AG04450 (cell line): ENCODE results near the gene POLR1E. TPM values are rescaled to one million over a fixed set of nuclear protein-coding genes. Genes with fewer than 3 reads are reported as not detected.

Experiments used
- CTCF ChIA-PET: fragments of 300-600, 350-600 bp; formaldehyde crosslinking; extraction: SDS; loops from one replicate; lab custom pipeline; 2022; ENCODE audit warnings: antibody characterized with exemption, inconsistent platforms; lab: Charles Lee
- POLR2A ChIA-PET: fragments of 350-600 bp; formaldehyde crosslinking; extraction: SDS; loops from one replicate; lab custom pipeline; 2021; ENCODE audit warnings: antibody characterized with exemption, inconsistent platforms; lab: Yijun Ruan, JAX
- DNase-seq: peaks from one replicate; pipeline ENCODE4 v3.0.0-alpha.2; 2011; ENCODE audit warnings: low read depth, low spot score
- H3K27ac ChIP-seq: one replicate; pipeline ENCODE4 v1.5.1; 2012; ENCODE audit warnings: low read depth, low read length, control low read depth
- H3K27me3 ChIP-seq: one replicate; pipeline ENCODE4 v1.6.0; 2012; ENCODE audit warnings: low read length; ENCODE audit not compliant: control insufficient read depth, insufficient read depth
- H3K4me3 ChIP-seq: 2 replicates; pipeline ENCODE4 v1.5.1; 2011; ENCODE audit warnings: mild to moderate bottlenecking, low read depth, low read length, control low read depth
- H3K9me3 ChIP-seq: 2 replicates; pipeline ENCODE4 v1.5.1; 2012; ENCODE audit warnings: low read length; ENCODE audit not compliant: control insufficient read depth, insufficient read depth
- CTCF ChIP-seq: IDR thresholded peaks from 2 replicates; pipeline ENCODE4 v1.5.1; 2011; ENCODE audit warnings: low read depth, low read length, control low read depth, inconsistent platforms
- polyA plus RNA-seq: library from polyadenylated mRNA; depleted of rRNA; stranded (reverse); fragments of >200 nt; gene quantifications from 2 replicates; pipeline ENCODE4 v1.2.3, GENCODE V29; 2011; rRNA removed

POLR1E gene
- polyA plus RNA-seq, 1 experiment: 44.5 TPM

DNA sequence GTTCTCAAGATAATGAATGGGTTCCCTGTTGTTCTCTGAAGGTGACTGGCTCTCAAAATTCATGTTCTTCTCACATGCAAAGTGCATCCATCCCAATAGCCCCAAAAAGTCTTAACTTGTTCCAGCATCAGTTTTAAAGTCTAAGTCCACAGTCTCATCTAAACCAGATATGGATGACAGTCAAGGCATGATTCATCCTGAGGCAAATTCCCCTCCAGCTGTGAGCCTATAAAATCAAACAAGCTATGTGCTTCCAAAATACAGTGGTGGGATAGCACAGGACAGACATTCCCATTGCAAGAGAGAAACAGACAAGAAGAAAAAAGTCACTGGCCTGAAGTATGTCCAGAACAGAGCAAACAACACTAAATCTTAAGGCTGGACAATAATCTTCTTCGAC is 65.0 kb downstream of the POLR1E start:
- DNase-seq: peak; percentile 32
- Histone ChIP-seq H3K27ac (no peak overlapping the region), H3K27me3 (no peaks in the 10 kb centered on the region), H3K9me3 (no peaks in the 10 kb centered on the region), H3K4me3 (no peak overlapping the region)
- POLR2A ChIA-PET: no interaction called here
- CTCF ChIA-PET: no interaction called here
- TF ChIP-seq CTCF: no peak

DNA sequence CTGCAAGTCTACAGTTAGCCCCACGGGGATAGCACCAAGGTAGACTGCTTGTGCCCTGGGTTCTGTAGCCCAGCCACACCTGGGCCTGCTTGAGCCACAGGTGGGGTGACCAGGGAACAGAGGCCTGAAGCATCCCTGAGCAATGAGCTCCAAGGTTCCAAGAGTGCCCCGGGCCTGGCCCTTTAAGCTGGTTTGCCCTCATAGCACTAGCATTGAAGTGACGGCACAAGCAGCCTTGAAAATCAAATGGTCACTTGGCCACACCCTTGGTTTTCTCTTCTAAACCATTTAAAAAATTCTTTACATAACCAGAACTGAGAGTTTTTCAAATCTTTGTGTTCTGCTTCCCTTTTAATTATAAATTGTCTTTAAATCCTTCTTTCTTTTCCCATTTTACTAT is 65.7 kb downstream of the POLR1E start:
- DNase-seq: no peak
- ChIA-PET POLR2A (no interaction called here), CTCF (no interaction called here)
- Histone ChIP-seq H3K27me3 (no peaks in the 10 kb centered on the region), H3K27ac (no peak overlapping the region), H3K4me3 (no peak overlapping the region), H3K9me3 (no peaks in the 10 kb centered on the region)
- TF ChIP-seq CTCF: no peak

DNA sequence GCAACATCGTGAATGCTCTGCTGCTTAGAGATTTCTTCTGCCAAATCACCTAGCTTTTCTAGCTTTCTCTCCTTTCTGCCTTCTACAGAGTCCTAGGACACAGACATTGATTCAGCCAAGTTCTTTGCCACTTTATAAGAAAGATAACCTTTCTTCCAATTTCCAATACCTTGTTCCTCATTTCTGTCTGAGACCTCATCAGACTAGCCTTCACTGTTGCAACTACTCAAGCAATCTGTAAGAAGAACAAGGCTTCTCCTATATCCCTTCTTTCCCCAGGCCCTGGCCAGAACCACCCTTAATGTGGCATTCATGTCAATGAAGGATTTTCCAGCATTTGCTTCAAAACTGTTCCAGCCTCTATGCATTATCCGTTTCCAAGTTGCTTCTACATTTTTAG is 66.1 kb downstream of the POLR1E start:
- H3K4me3 ChIP-seq: no peak overlapping the region
- ChIA-PET CTCF (interaction anchor here (0.7 kb wide), 1 partner anchor 219 kb away, joined by 3 read pairs; no protein-coding TSS in a partner anchor), POLR2A (no interaction called here)
- TF ChIP-seq CTCF: no peak
- no peak overlapping the region for H3K27ac ChIP-seq
- H3K27me3 ChIP-seq: no peaks in the 10 kb centered on the region
- no peak for DNase-seq
- H3K9me3 ChIP-seq: no peaks in the 10 kb centered on the region

Other genes starting within 250 kb of the POLR1E start
- gene GRHPR, start 63.3 kb upstream of the POLR1E start, polyA plus RNA-seq: 96.1 and 126 TPM in 2 replicates
- 9.5 and 10.9 TPM in 2 replicates for gene ZBTB5, start 20.5 kb upstream of the POLR1E start, polyA plus RNA-seq
- gene FBXO10, start 90.4 kb downstream of the POLR1E start, polyA plus RNA-seq: 9.7 and 10.7 TPM in 2 replicates
- gene TOMM5, start 106.6 kb downstream of the POLR1E start, polyA plus RNA-seq: 185 and 207 TPM in 2 replicates
- gene FRMPD1, start 165.0 kb downstream of the POLR1E start, polyA plus RNA-seq: not detected in 2 replicates